Memory B cell (primary cell): Measurements from ENCODE around the gene C6orf132.

Source experiments
- ATAC-seq: fragments of 150-1000 bp; cut with Tn5 transposase; 2 replicates; pipeline ENCODE4 v1.10.0; 2021; ENCODE audit warnings: low read depth, mild to moderate bottlenecking, moderate library complexity
- DNase-seq, 2 donors: peaks; one replicate each; pipeline ENCODE4 v3.0.0; 2022; ENCODE audit warnings: low spot score in 2 of 2
- H3K27ac Mint-ChIP-seq: one replicate; pipeline ENCODE4 v1.8.0; 2022; ENCODE audit warnings: mild to moderate bottlenecking, moderate library complexity, mixed read lengths
- H3K27me3 Mint-ChIP-seq: one replicate; pipeline ENCODE4 v1.8.0; 2022; ENCODE audit warnings: mixed read lengths
- H3K36me3 Mint-ChIP-seq: one replicate; pipeline ENCODE4 v1.8.0; 2022; ENCODE audit warnings: mild to moderate bottlenecking, mixed read lengths
- H3K4me1 Mint-ChIP-seq: one replicate; pipeline ENCODE4 v1.8.0; 2022; ENCODE audit warnings: mixed read lengths
- H3K4me3 Mint-ChIP-seq: one replicate; pipeline ENCODE4 v1.8.0; 2022; ENCODE audit warnings: mild to moderate bottlenecking, moderate library complexity, mixed read lengths
- H3K9me3 Mint-ChIP-seq: one replicate; pipeline ENCODE4 v1.8.0; 2022; ENCODE audit warnings: mixed read lengths

C6orf132 gene

GRCh38 chr6:42099340-42100028 lies 42.9 kb downstream of the C6orf132 start:
- no peaks in the 10 kb centered on the region for H3K36me3 Mint-ChIP-seq
- H3K9me3 Mint-ChIP-seq = no peaks in the 10 kb centered on the region
- H3K4me3 Mint-ChIP-seq = no peak overlapping the region
- H3K27me3 Mint-ChIP-seq = peaks cover 10% of the 10 kb centered on the region
- H3K27ac Mint-ChIP-seq = no peak overlapping the region
- ATAC-seq (no peak), DNase-seq (no peak)
- H3K4me1 Mint-ChIP-seq = peaks cover 4% of the 10 kb centered on the region

DNA sequence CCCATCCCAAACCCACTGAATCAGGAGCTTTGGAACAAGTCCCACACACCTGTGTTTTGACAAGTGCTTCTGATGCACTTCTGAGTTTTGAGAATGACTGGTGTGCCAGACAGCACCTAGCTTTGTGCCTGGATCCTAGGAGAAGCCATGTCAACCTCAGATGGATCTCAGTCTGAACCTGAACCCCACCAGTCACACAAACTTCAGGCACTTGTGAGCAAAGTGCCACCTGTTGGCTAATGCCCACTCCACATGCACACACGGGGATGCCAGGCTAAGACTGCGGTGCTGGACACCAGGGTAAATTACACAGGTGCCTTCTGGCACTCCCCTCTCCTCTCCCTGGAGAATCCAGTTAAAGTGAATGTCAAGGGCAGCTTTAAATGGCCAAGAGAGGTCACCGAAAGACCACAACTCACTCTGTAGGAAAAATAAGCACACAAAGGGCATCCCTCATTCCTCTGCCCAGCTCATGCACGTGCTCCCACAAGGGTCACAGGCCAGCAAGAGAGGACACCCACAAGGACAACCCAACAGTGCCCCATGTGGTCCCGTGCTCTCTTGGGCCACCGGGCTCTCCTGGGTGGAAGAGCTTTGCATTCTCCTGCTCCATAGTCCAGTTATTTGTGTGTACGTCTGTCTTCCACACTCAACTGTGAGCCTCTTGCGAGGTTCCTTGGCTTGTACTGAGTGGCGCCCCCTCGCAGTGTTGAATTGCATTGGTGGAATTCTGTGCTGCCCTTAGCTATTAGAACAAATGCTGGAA lies 46.5 kb downstream of the C6orf132 start:
- Mint-ChIP-seq H3K4me1 (no peaks in the 10 kb centered on the region), H3K4me3 (no peak overlapping the region), H3K27ac (no peak overlapping the region), H3K9me3 (no peaks in the 10 kb centered on the region), H3K27me3 (peaks cover 6% of the 10 kb centered on the region), H3K36me3 (no peaks in the 10 kb centered on the region)
- ATAC-seq (no peak), DNase-seq (no peak)

- H3K36me3 Mint-ChIP-seq = no peaks in the 10 kb centered on the region
- peaks cover 6% of the 10 kb centered on the region for H3K27me3 Mint-ChIP-seq
- no peak for DNase-seq
Observed at GRCh38 chr6:42095094-42095493, 47.3 kb downstream of the C6orf132 start.

GRCh38 chr6:42093582-42094329 lies 48.7 kb downstream of the C6orf132 start:
- no peak for ATAC-seq
- Mint-ChIP-seq H3K4me1 (no peaks in the 10 kb centered on the region), H3K9me3 (no peaks in the 10 kb centered on the region), H3K27me3 (peaks cover 4% of the 10 kb centered on the region), H3K4me3 (no peak overlapping the region), H3K27ac (no peak overlapping the region), H3K36me3 (no peaks in the 10 kb centered on the region)
- DNase-seq = no peak

More at GRCh38 chr6:42095094-42095493, 47.3 kb downstream of the C6orf132 start:
- Mint-ChIP-seq H3K9me3 (no peaks in the 10 kb centered on the region), H3K4me3 (no peak overlapping the region), H3K4me1 (no peaks in the 10 kb centered on the region), H3K27ac (no peak overlapping the region)
- no peak for ATAC-seq

DNA sequence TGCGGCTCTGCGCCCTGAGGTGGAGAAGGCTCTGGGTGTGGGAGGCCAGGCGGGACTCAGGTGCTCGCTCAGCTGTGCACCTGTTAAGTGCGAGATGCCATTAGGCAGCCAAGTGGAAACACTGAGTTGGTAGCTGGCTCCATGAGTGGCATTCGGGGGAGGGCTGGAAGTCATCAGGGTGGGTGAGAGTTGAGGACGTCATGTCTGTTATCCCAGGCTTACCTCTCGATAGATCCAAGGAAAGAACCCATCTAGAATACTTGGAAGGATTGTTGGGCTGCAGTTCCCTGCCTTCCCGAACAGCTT lies 50.7 kb downstream of the C6orf132 start:
- Mint-ChIP-seq H3K4me1 (no peaks in the 10 kb centered on the region), H3K9me3 (no peaks in the 10 kb centered on the region), H3K27me3 (peaks cover 2% of the 10 kb centered on the region), H3K27ac (no peak overlapping the region), H3K4me3 (no peak overlapping the region), H3K36me3 (peaks cover 2% of the 10 kb centered on the region)
- DNase-seq (no peak), ATAC-seq (no peak)

GRCh38 chr6:42090819-42091717 lies 51.4 kb downstream of the C6orf132 start:
- no peak for DNase-seq
- H3K27me3 Mint-ChIP-seq = no peaks in the 10 kb centered on the region
- H3K9me3 Mint-ChIP-seq = no peaks in the 10 kb centered on the region
- H3K36me3 Mint-ChIP-seq = peaks cover 2% of the 10 kb centered on the region
- ATAC-seq = no peak
- no peak overlapping the region for H3K4me3 Mint-ChIP-seq
- no peak overlapping the region for H3K27ac Mint-ChIP-seq
- H3K4me1 Mint-ChIP-seq = no peaks in the 10 kb centered on the region

DNA sequence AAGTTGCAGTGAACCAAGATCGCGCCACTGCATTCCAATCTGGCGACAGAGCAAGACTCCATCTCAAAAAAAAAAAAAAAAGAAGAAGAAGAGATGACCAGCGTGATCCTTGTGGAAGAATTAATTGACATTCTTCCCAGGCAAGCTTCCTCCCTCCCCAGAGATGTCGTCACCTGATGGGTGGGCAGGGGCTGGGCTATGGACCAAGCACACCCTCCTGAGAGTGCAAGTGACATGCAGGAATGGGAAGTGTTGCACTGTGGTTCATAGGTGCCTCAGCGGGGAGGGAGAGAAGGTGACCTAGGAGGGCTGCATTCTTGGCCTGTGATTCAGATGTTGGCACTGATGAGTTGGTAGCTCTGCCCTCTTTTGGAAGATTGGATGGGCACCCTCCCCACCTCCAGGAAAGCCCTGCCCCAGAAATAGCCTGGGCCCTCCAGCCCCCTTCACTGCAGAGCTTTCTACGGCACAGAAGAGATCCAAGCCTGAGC lies 54.3 kb downstream of the C6orf132 start:
- Mint-ChIP-seq H3K36me3 (peaks cover 4% of the 10 kb centered on the region), H3K27ac (no peak overlapping the region), H3K4me1 (no peaks in the 10 kb centered on the region), H3K27me3 (no peaks in the 10 kb centered on the region), H3K4me3 (no peak overlapping the region), H3K9me3 (no peaks in the 10 kb centered on the region)
- ATAC-seq = no peak
- no peak for DNase-seq

- Mint-ChIP-seq H3K27ac (no peak overlapping the region), H3K9me3 (no peaks in the 10 kb centered on the region), H3K4me3 (no peak overlapping the region), H3K4me1 (no peaks in the 10 kb centered on the region), H3K27me3 (no peaks in the 10 kb centered on the region), H3K36me3 (peaks cover 6% of the 10 kb centered on the region)
- DNase-seq (no peak), ATAC-seq (no peak)
Observed at GRCh38 chr6:42086046-42087035, 56.1 kb downstream of the C6orf132 start.

GRCh38 chr6:42084889-42085288 lies 57.5 kb downstream of the C6orf132 start:
- no peaks in the 10 kb centered on the region for H3K9me3 Mint-ChIP-seq
- no peaks in the 10 kb centered on the region for H3K27me3 Mint-ChIP-seq
- ATAC-seq = no peak
- no peak for DNase-seq
- no peak overlapping the region for H3K4me3 Mint-ChIP-seq
- H3K27ac Mint-ChIP-seq = no peak overlapping the region
- peaks cover 8% of the 10 kb centered on the region for H3K36me3 Mint-ChIP-seq
- H3K4me1 Mint-ChIP-seq = no peaks in the 10 kb centered on the region

DNA sequence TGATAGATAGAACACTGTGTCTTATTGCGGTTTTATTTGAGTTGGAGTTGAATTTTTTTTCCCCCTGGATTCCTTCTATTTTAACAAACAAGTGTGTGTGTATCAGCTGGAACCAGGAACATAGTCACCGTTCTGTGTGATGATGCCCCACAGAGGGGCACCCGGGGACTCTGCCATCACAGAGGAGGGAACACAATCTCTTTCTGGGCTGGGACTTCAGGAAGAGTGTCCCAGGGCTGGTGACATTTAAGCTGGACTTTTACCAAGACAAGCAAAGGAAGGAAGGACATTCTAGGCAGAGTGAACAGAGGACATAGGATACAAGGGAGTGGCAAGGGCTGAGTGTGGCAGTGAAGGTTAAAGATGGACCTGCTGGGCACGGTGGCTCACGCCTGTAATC lies 58.9 kb downstream of the C6orf132 start:
- no peaks in the 10 kb centered on the region for H3K4me1 Mint-ChIP-seq
- no peak for ATAC-seq
- no peak for DNase-seq
- no peaks in the 10 kb centered on the region for H3K9me3 Mint-ChIP-seq
- no peaks in the 10 kb centered on the region for H3K27me3 Mint-ChIP-seq
- H3K27ac Mint-ChIP-seq = no peak overlapping the region
- no peak overlapping the region for H3K4me3 Mint-ChIP-seq
- H3K36me3 Mint-ChIP-seq = peaks cover 15% of the 10 kb centered on the region

DNA sequence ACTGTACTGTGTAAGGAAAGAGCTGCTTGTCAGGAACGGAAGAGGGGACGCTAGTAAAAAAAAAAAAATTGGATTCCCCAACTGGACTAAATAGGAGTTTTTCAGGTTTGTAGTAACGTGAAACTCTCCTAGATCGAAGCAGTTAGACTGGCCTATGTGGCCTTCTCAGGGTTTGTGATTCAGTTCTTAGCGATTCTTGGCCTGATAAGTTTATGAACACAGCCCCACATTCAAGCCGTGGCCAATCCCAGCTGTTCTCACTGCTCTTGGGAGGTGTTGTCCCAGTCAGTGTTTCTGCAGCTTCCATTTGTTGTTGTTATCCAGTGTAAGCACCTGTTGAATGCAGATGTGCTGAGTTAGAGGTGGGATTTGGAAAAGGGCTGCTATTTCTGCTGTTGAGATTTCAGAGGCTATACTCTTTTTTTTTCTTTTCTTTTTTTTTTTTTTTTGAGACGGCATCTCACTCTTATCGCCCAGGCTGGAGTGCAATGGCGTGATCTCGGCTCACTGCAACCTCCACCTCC lies 62.4 kb downstream of the C6orf132 start:
- Mint-ChIP-seq H3K36me3 (peaks cover 27% of the 10 kb centered on the region), H3K9me3 (no peaks in the 10 kb centered on the region), H3K27ac (no peak overlapping the region)

GRCh38 chr6:42078386-42078785 lies 64.0 kb downstream of the C6orf132 start:
- no peak for DNase-seq
- Mint-ChIP-seq H3K27me3 (no peaks in the 10 kb centered on the region), H3K4me3 (no peak overlapping the region), H3K9me3 (no peaks in the 10 kb centered on the region), H3K4me1 (peaks cover 2% of the 10 kb centered on the region), H3K27ac (no peak overlapping the region), H3K36me3 (peaks cover 32% of the 10 kb centered on the region)
- no peak for ATAC-seq

More for the DNA sequence above, 62.4 kb downstream of the C6orf132 start:
- DNase-seq (no peak), ATAC-seq (no peak)
- Mint-ChIP-seq H3K4me1 (no peaks in the 10 kb centered on the region), H3K27me3 (no peaks in the 10 kb centered on the region), H3K4me3 (no peak overlapping the region)
